Measurements from ENCODE around the gene RPL35. TPM values are rescaled to one million over a fixed set of nuclear protein-coding genes. Genes with fewer than 3 reads are reported as not detected.

The RPL35 gene
- total RNA-seq, 1 experiment from 2014 or later: 736 TPM

DNA sequence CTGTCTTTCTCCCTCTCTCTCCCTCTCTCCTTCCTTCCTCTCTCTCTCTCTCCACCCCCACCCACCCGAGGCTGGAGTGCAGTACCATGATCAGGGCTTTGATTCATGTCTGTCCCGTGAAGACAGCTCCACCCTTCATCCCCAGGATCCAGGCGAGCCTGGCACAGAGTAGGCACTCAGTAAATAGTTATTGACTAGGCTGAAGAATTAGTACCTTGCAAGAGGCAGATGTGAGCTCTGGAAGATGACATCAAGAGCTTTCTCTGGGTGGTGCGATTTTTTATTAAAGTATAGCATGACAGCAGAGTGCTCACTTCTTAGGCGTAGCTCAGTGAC is 32.5 kb downstream of the RPL35 start:
- DNase-seq: no peak
- no peak overlapping the region for H3K4me3 Mint-ChIP-seq (ENCODE audit: low read depth, unreplicated experiment)
- H3K36me3 Mint-ChIP-seq (ENCODE audit: insufficient read depth, unreplicated experiment): no peaks in the 10 kb centered on the region
- H3K4me1 Mint-ChIP-seq (ENCODE audit: low read depth, unreplicated experiment): peaks cover 14% of the 10 kb centered on the region
- no peak overlapping the region for H3K27ac Mint-ChIP-seq (ENCODE audit: unreplicated experiment)
- H3K9me3 Mint-ChIP-seq (ENCODE audit: low read depth, unreplicated experiment): no peaks in the 10 kb centered on the region
- intact Hi-C loops (cut with micrococcal nuclease; ENCODE audit: unreplicated experiment): no loop called here
- TF ChIP-seq CTCF (IDR thresholded peaks at IDR 0.05; ENCODE audit: unreplicated experiment): no peak
- CTCF ChIA-PET: interaction anchor here (1.3 kb wide), 1 partner anchor 38 kb away, joined by 10 read pairs; no protein-coding TSS in a partner anchor
- BruUV-seq (replicated peaks): no TSS peak
- H3K27me3 Mint-ChIP-seq (ENCODE audit: unreplicated experiment): peaks cover 16% of the 10 kb centered on the region

DNA sequence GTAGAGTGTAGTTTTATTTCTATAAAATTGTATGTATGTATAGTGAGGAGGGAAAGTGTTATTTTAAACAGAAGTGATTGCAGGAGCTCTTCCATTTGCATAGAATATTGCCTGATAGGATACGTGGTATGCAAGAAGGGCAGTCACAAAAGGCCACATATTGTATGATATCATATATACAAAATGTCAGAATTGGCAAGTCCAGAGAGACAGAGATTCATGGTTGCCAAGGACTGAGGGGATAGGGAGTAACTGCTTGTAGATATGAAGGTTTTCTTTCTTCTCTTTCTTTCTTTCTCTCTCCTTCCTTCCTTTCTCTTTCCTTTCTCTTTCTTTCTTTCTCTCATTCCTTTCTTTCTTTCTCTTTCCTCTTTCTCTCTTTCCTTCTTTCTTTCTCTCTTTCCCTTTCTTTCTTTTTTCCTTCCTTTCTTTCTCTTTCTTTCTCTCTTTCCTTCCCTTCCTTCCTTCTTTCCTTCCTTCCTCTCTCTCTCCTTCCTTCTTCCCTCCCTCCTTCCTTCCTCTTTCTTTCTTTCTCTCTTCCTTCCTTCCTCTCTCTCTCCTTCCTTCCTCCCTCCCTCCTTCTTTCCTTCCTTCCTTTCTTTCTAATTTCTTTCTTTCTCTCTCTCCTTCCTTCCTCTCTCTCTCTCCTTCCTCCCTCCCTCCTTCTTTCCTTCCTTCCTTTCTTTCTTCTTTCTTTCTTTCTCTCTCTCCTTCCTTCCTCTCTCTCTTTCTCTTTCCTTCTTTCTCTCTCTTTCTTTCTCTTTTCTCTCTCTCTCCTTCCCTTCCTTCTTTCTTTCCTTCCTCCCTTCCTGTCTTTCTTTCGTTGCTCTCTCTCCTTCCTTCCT is 33.0 kb downstream of the RPL35 start:
- Mint-ChIP-seq H3K9me3 (ENCODE audit: low read depth, unreplicated experiment) (no peaks in the 10 kb centered on the region), H3K27me3 (ENCODE audit: unreplicated experiment) (peaks cover 16% of the 10 kb centered on the region), H3K27ac (ENCODE audit: unreplicated experiment) (no peak overlapping the region), H3K4me3 (ENCODE audit: low read depth, unreplicated experiment) (no peak overlapping the region), H3K36me3 (ENCODE audit: insufficient read depth, unreplicated experiment) (no peaks in the 10 kb centered on the region), H3K4me1 (ENCODE audit: low read depth, unreplicated experiment) (peaks cover 11% of the 10 kb centered on the region)
- intact Hi-C loops (cut with micrococcal nuclease; ENCODE audit: unreplicated experiment): no loop called here
- DNase-seq: no peak
- no TSS peak for BruUV-seq (replicated peaks)
- TF ChIP-seq CTCF (IDR thresholded peaks at IDR 0.05; ENCODE audit: unreplicated experiment): no peak
- CTCF ChIA-PET: interaction anchor here (1.3 kb wide), 1 partner anchor 37 kb away, joined by 10 read pairs; no protein-coding TSS in a partner anchor

DNA sequence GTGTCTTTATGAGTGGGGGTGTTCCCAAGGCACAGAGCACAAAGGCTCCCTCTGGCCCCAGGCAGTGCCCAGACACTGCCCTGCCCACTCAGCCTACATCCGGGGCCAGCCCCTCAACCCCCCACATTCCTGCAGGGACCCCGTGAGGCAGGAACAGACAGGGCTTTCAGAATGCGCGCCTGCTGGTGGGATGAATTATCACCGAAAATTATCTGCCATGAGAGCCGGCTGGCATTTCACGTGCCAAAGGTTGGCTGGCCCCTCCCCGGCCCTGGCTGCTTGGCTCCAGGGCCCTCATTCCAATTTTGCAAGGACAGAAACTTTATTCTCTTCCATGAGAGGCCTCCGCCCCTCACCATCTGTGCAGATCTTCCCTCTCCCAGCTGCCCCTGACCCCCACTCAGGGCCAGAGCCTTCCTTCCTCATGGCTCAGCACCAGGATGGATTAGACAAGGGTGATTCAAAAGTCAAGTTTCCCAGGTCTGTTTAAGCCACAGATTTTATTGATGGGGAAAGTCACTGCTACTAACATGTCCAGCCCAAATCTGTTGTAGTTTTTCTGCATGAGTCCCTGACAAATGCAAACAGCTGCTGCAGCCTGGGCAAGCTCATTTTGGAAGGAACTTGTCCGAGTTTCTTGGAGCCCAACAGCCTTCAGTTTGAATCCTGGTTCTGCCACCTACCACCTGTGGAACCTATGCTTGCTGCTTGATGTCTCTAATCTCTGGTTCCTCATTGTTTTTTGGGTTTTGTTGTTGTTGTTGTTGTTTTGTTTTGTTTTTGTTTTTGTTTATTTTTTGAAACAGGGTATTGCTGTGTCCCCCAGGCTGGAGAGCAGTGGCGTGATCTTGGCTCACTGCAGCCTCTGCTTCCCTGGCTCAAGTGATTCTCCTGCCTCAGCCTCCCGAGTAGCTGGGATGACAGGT is 40.8 kb downstream of the RPL35 start:
- TF ChIP-seq CTCF (IDR thresholded peaks at IDR 0.05; ENCODE audit: unreplicated experiment): no peak
- no peak for DNase-seq
- Mint-ChIP-seq H3K4me1 (ENCODE audit: low read depth, unreplicated experiment) (no peaks in the 10 kb centered on the region), H3K27ac (ENCODE audit: unreplicated experiment) (no peak overlapping the region), H3K27me3 (ENCODE audit: unreplicated experiment) (no peaks in the 10 kb centered on the region), H3K9me3 (ENCODE audit: low read depth, unreplicated experiment) (no peaks in the 10 kb centered on the region), H3K4me3 (ENCODE audit: low read depth, unreplicated experiment) (no peak overlapping the region), H3K36me3 (ENCODE audit: insufficient read depth, unreplicated experiment) (no peaks in the 10 kb centered on the region)
- intact Hi-C loops (cut with micrococcal nuclease; ENCODE audit: unreplicated experiment): no loop called here
- CTCF ChIA-PET: no interaction called here
- no TSS peak for BruUV-seq (replicated peaks)

- BruUV-seq (replicated peaks): no TSS peak
- DNase-seq: peak; percentile 30
- H3K4me3 Mint-ChIP-seq (ENCODE audit: low read depth, unreplicated experiment): no peak overlapping the region
- no peak overlapping the region for H3K27ac Mint-ChIP-seq (ENCODE audit: unreplicated experiment)
- H3K27me3 Mint-ChIP-seq (ENCODE audit: unreplicated experiment): no peaks in the 10 kb centered on the region
- intact Hi-C loops (cut with micrococcal nuclease; ENCODE audit: unreplicated experiment): no loop called here
- no peaks in the 10 kb centered on the region for H3K4me1 Mint-ChIP-seq (ENCODE audit: low read depth, unreplicated experiment)
- CTCF ChIA-PET: interaction anchor here (1.1 to 1.9 kb wide), 2 partner anchors 16 to 42 kb away, joined by 3 to 6 read pairs; partner anchors contain the start of gene OLFML2A
- no peaks in the 10 kb centered on the region for H3K36me3 Mint-ChIP-seq (ENCODE audit: insufficient read depth, unreplicated experiment)
- no peaks in the 10 kb centered on the region for H3K9me3 Mint-ChIP-seq (ENCODE audit: low read depth, unreplicated experiment)
- no peak for TF ChIP-seq CTCF (IDR thresholded peaks at IDR 0.05; ENCODE audit: unreplicated experiment)
Measured at GRCh38 chr9:124818431-124819281, 43.1 kb downstream of the RPL35 start.

Data from Calu3 (cell line).